SW 1271 (cell line): ENCODE measurements around the gene ATRAID.
"Not testable (repeated sequence)": the region's sequence is repeated elsewhere in the genome, so short reads cannot be mapped to it uniquely, and the experiment has no call there.

Source experiments
- DNase-seq, 2 experiments: peaks; one replicate each; lab custom pipeline; 2025; lab: John Stamatoyannopoulos, UW

The ATRAID gene

DNA sequence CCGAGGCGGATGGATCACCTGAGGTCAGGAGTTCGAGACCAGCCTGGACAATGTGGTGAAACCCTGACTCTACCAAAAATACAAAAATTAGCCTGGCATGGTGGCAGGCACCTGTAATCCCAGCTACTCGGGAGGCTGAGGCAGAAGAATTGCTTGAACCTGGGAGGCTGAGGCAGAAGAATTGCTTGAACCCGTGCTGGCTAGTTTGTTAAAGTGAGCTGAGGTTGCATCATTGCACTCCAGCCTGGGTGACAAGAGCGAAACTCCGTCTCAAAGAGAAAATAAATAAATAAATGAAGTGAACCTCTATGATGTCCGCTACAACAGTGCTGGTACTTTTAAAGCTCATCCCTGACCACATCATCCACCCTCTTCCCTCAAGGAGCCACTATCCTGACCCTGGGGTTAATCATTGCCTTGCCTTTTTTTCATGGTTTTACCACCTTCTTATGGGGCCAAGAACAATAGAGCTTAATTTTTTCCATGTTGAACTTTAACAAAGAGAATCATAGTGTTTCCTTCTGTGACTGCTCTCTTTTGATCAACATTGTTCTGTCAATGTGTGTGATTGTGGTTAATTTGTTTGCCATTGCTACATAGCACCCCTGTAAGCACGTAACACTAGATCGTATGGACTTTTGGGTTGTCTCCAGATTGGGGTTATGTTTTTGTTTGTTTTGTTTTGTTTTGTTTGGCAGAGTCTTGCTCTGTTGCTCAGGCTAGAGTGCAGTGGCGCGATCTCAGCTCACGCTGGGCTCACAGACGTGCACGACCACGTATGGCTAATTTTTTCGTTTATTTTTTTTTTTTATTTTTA, 17.1 kb upstream of the ATRAID start:
- DNase-seq: no peak

DNA sequence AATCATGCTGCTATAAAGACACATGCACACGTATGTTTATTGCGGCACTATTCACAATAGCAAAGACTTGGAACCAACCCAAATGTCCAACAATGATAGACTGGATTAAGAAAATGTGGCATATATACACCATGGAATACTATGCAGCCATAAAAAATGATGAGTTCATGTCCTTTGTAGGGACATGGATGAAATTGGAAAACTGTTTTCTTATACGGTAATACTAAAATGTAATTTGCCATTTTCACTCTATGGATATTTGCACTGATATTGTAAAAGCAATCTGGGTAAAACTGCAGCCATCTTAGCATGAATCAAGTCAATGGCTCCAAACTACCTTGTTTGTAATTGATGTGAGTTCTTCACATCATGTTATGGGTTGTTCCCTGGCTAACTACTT, 16.0 kb upstream of the ATRAID start:
- DNase-seq: not testable (repeated sequence)

DNA sequence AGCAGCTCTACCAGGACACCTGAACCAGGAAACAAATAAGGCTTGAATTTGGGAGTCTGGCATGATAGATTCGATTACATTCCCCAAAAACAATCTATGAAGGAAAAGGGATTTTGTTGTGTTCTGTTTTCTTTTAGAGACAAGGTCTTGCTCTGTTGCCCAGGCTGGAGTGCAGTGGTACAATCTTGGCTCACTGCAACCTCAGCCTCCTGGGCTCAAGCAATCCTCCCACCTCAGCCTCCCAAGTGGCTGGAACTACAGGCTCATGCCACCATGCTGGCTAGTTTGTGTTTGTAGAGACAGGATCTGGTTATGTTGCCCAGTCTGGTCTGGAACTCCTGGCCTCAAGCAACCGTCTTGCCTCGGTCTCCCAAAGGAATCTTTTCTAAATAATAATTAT, 13.8 kb upstream of the ATRAID start:
- DNase-seq: not testable (repeated sequence)

DNA sequence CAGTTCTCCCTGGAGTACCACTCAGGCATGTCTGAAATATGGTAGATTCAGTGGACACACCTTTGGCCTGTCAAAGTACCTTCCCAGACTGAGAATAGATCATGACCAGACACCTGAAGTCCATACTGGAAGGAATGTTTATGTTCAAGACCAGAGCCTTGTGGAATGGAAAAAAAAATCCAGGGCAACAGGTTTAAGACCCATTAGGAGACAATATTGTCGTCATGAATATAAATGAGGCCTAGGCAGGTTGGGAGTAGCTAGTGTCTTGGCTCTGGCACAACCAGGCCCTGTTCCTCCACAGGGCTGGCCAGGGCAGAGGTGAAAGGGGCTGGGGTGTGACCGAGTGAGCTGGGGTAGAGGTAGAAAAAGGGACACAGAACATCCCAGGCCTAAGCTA, 13.2 kb upstream of the ATRAID start:
- DNase-seq: no peak

DNA sequence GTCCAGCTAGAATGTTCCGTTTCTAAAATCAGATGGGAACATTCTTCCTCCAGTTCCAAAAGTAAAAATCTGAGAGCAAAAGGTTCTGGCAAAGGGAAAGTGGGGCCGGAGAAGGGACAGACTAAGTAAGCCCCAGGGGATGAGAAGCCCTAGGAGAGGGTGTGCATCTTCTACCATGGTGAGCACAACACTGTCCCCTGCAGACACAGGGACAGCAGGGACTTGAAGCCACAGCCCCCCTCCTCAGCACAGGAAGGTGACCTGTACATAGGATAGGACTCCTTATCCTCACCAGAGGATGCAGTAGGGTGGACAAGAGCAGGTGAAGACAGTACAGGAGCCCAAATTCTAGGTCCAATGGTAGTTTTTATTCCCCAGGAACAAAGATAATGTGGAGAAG, 12.6 kb upstream of the ATRAID start:
- DNase-seq: no peak

DNA sequence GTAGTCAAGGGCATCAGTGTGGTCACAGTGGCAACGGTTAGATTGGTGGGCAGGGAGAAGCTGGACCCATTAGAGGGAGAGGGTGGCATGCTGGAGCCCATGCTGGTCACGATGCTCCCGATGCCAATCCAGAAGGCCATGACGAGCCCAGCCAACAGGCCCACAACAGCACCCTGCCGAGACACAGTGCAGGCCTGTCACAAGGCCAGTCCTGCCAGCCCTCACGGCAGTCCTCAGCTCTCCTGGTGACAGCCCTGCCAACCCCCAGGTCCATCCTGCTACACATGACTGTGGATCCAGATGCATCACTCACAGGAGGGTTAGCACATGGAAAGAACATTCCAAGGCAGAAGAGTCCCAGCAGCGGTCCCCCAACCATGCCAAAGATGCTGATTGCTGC, 10.2 kb upstream of the ATRAID start:
- DNase-seq: no peak

DNA sequence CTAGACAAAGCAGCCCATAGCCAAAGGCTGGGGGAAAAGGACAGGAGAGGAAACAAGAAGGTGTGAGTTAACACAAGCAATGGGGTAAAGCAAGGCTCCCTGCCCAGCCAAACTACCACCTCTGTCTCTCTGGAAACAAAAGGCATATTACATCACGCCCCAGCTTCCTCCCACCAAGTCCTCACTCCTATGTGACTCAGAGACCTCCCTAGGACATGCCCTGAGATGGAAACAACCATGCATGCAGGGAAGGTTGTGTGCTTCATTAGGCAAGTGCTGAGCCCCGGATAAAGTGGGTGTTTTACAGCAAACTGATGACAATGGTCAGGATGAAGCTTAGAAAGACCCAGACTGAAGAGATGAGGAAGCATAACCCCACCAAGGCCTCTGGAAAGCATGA, 9.0 kb upstream of the ATRAID start:
- DNase-seq: no peak

DNA sequence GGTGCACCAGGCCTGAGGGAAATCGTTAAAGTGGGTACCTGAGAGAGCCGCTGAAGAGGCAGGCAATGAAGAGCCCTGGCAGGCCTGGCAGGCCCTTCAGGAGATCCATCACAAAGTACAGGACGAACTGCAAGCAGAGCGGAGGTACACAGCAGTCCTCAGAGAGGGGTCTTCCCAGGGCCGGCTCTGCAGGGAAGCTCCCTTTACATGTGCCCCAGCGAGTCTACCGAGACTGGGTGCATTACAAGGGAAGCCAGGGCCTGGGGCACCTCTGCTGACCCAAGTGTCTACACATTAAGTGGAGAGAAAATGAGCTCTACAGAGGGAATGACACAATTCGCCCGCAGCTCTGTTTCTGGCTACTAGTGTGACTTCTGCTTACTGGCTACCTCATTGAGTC, 8.1 kb upstream of the ATRAID start:
- no peak for DNase-seq

DNA sequence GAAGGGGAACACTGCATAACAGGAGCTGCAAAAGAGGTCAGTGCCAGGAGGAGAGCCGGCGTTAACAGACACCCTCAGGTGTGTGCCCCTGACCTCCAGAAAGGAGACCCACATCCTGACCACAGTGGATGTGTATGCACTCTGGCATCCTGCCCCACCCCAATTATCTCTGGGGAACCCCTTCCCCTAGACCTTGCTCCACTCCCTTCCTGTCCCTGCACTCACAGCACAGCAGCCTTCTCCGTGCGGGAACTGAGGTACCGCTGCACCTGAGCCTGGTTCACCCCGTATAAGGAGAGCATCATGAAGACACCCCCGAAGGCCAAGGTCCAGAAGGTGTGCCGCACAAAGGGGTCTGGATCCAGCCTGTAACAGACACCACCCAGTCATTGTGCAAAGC, 7.3 kb upstream of the ATRAID start:
- DNase-seq: no peak

DNA sequence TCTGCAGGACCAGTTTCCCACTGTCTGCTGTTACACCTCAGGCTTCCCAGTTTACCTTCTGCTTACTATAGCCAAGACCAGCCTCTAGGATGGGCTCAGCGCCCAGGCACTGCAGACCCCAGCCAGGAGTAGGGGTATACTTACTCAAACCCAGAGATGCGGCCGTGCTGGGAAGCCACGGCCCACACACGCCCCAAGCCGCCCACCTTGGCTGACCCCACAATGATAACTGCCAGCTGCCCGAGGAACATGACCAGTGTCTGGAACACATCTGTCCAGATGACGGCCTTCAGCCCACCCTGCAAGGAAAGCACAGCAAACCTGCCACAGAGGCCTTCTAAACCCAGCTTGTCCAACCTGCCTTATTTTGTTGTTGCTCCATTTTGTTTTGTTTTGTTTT, 6.6 kb upstream of the ATRAID start:
- no peak for DNase-seq

DNA sequence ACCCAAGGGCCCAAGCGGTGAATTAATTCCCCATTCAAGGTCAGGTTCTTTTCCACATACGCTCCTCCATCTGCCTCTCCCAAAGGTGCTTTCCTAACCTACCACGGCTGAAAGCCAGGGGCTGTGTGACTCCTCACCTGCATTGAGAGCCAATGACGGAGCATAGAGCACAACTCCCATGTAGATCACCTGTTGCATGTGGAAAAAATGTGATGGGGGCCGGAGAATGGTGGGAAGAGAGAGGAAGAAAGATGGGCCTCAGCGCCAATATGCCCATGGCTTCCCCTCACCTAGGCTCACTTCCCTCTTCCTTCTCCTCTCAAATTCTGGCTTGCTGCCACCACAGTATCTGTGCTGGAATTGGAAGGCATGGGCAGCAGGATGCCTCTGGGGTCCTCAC, 5.5 kb upstream of the ATRAID start:
- no peak for DNase-seq

DNA sequence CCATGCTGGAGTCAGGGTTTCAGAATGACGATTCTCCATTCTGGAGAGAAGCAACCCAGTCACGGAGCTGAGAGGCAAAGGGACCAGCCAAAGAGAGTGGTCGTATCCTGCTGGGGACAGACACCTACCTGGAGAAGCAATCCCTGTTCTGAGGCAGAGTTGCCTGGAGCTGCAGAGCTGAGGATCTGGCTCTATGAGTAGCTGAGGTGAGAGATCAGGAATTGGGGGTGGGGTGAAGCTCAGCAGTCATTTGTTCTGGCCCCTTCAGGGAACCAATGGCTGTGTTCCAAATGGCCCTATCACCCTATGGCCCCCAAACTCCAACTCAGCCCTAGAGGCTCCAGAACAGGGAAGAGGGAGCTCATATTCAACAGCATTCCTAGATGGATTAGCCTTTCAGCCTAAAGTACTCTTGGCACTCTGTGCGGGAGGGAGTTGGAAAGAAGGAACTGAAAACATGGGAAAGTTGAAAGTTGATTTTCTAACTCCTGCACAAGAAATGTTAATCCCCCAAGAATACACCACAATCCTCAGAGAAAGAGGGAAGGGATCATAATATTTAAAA, 3.3 kb upstream of the ATRAID start:
- DNase-seq: no peak

DNA sequence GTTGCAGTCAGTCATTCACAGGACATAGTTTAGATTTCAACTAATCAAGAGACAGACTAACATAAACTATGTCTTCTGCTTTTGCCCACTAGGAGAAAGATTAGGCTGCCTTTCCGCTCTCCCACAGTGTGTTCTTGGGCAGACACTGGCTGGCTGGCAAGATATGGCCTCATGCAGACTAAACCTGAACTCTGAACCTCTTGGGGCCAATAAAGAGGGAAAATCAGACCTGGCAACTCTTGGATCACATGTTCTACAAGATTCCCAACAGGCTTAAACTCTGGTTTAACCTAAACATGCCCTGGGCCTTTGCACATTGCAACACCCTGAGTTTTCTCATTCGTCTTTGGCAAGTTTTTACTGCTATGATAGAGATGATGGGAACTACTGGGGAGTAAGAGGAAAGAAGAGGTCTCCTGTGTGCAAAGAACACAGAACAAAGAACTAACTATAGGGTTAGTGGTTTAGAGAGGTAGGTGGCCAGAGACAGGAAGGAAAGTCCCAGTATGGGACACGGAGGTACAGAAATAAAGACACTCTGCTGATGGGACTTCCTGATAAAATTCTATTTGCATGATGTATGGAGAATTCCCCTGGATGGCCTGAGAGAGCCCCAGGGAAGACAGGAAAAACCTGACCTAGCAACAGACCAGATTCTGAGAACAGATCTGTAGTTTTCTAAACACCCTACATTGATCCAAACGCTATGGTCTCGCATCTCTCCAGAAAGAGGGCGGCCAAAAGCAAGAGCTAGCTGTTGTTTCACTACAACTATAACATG, 2.0 kb upstream of the ATRAID start:
- DNase-seq: no peak

DNA sequence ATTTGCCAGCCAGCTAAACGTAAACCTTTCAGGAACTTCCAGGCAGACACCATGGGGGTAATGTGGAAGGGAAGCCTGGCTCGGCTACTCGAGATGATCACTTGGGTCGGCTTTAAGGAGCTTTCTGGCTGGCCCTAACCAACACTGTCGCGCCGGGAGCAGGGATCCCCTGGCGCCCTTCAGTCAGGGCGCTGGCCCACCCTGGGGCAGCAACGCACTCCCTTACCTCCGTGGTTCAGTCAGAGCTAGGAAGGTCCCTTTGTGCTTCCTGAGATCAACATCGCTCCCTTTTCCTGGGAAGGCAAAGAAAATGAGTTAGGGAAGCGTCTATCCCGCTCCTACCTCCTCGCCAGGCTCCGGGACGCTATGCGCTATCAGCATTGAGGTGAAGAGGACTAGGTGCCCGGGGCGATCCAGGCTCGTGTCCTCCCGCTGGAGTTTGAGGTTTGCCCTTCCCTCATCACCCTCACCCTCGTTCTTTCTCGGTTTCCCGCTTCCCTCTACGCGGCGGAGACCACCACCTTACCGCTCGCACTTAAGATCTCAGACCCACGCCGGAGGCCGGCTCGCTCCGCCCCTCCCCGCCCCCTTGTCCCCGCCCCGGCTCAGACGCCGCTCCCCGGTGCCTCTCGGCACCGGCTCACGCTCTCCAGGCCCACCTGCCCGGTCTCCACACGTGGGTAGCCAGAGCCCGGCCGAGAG, 449 bp upstream of the ATRAID start:
- DNase-seq: no peak

DNA sequence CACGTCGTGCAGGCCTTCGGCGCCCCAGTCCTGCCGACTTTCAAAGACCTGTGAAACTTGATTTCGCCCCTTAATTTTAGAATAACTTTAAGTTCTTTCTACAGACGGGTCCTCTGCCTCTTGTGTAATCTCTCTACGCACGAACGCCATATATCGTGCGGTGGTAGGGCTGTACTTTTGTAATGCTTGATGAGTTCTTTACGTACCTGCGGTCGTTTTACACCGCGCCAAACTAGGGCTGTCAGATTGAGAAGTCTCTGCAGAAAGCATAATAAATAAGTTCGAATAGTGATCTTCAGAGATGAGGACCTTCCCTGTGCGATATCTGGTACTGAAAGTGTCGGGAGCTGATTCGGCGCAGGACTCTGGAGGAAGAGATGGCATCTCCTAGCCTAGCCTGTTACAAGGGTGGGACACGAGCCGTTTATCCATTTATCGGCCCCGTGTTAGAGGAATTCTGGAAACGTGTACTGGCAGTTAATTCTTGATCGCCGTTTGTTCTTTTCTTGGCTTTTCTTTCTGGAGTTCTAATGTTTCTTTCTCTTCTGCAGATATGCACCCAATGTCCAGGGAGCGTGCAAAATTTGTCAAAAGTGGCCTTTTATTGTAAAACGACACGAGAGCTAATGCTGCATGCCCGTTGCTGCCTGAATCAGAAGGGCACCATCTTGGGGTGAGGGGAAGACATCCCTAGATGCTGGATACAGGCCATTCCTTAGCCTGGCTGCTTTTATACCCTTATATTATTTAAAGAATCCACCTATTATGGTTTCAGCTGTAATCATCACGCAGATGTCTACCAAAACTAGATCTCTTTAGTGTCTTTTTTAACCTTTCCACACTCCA, 1.0 kb downstream of the ATRAID start:
- peak in 1 of 2 experiments; percentile 79 for DNase-seq

DNA sequence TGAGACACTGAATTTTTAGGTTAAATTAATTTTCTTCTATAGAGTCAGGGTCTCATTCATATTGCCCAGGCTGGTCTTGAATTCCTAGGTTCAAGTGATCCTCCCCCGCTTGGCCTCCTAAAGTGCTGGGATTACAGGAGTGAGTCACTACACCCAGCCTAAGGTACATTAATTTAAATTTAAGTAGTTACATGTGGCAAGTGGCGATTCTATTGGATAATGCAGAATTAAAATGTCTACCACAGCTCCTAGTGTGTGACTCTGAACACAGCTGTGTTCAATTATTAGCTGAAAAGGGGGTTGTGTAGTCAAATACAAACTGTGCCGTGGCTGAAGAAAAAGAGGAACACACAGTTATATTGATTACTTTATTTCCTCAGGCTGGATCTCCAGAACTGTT, 3.1 kb downstream of the ATRAID start:
- DNase-seq: no peak

DNA sequence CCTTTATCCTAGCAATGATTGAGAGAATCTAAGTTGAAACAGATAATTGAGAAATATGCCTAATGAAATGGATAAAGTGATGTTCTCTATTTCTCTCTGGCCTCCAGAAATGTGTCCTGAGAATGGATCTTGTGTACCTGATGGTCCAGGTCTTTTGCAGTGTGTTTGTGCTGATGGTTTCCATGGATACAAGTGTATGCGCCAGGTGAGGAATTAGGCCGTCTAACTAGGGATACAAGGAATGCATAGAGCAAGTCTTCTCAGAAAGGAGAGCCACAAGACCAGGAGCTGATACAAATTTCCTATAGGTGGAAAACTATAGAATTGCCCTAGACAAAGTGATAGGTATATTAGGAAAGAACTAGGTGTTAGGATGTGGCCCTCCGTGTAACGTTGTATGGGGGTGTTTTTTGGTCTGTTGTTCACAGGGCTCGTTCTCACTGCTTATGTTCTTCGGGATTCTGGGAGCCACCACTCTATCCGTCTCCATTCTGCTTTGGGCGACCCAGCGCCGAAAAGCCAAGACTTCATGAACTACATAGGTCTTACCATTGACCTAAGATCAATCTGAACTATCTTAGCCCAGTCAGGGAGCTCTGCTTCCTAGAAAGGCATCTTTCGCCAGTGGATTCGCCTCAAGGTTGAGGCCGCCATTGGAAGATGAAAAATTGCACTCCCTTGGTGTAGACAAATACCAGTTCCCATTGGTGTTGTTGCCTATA, 4.7 kb downstream of the ATRAID start:
- no peak for DNase-seq

DNA sequence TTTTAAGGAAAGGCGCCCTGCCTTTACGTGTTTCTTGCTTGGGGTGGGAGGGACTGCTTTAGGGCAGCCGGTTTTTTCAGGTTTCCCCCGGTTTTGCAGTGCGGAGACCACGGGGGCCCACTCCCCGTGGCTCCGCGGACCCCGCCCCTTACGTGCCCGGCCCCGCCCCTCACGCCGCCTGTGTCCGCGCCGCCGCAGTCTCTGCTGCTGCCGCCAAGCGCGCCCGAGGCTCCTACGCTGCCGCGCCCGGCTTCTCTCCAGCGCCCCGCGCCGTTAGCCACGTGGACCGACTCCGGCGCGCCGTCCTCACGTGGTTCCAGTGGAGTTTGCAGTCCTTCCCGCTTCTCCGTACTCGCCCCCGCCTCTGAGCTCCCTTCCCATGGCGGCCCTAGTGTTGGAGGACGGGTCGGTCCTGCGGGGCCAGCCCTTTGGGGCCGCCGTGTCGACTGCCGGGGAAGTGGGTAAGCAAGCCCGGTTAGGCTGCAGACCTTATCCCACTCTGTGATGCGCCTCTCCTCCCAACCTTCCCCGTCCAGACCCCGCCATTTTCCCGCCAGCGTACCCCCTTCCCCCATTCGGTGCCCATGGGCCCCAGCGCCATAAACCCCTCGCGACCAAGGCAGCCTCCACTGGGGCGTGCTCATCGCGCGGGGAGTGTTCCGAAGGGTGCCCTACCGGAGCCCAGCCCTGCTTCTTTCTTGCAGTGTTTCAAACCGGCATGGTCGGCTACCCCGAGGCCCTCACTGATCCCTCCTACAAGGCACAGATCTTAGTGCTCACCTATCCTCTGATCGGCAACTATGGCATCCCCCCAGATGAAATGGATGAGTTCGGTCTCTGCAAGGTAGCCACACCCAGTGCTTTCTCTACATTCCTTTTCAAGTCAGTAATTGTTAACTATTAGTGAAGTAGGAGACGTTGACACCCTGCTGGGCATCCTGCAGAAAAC, 5.6 kb downstream of the ATRAID start, which contains the start of gene CAD:
Gene CAD, plus strand, starts transcription at position 197 of the 949 bp plus-strand sequence. Its CDS starts 183 bp downstream, at position 380.
- DNase-seq: peak; percentile 71 to 89

DNA sequence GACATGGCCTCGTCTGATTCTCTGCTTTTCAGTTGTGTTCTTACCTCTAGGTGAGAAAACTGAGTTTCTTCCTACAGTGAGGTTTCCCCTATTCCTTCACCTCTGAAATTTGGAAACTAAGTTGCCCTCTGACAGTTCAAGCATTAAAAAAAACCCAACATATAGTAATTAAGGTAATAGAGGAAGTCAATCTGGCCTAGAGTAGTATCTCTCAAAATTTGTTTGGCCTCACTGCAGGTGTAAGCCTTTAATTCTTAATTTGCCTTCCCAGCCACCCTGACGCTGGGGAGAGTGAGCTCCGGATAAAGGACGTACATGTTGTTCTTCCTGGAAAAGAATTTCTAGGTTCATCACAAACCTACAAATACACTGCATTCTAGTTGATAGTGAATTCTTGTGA, 6.8 kb downstream of the ATRAID start:
- no peak for DNase-seq

DNA sequence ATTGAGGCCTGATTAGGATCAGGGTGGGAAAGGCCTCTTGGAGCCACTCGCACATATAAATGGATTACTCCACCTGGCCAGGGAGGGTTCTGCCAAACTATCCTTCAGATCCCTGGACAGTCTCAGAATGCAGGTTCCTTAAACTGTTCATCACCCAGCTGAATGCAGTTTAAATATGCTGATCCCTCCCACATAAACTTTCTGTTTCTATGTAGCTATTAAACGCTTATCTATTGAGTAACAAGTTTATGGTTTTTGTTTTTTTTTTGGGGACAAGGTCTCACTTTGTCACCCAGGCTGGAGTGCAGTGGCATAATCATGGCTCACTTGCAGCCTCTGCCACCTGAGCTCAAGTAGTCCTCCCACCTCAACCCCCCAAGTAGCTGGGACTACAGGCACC, 7.2 kb downstream of the ATRAID start:
- no peak for DNase-seq
